Measurements from ENCODE around the gene AMACR.

The AMACR gene

DNA sequence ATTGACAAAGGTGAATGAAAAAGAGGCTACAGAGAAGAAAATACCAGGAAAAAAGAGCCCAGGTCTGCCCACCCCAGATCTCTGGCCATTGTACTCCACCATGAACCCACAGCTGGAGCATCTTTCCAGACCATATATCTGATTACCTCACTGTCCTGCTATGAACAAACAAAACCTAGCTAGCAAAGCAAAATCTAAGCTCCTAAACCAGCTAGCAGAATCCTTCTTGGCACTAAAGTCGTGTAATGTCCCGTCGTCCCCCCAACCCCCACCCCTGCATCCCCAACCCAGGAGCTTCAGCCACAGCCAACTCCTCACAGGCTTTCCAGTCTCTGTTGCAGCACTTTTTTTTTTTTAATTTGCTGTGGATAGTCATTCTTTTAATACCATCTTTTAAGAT lies 32.6 kb upstream of the AMACR start:
- Histone ChIP-seq H3K23ac (ENCODE audit: low read length) (no peak overlapping the region), H3K27ac (ENCODE audit: low read depth, low read length) (no peak overlapping the region), H3K27me3 (ENCODE audit: insufficient read depth, low read length, poor library complexity) (no peaks in the 10 kb centered on the region), H2BK15ac (replicated peaks; ENCODE audit: low read depth) (no peak overlapping the region), H2AK5ac (ENCODE audit: low read length) (no peak overlapping the region), H3K79me1 (ENCODE audit: low read length) (no peaks in the 10 kb centered on the region), H3K9ac (ENCODE audit: low read length) (no peak overlapping the region), H2BK120ac (ENCODE audit: low read depth, low read length) (no peak overlapping the region), H3K79me2 (ENCODE audit: control insufficient read depth, insufficient read depth, low read length) (no peaks in the 10 kb centered on the region), H3K18ac (ENCODE audit: low read length) (no peak overlapping the region), H3K4ac (ENCODE audit: low read depth, low read length) (no peak overlapping the region), H2BK5ac (ENCODE audit: low read length) (no peak overlapping the region), H3K56ac (ENCODE audit: low read length) (no peak overlapping the region), H4K8ac (ENCODE audit: low read depth, low read length) (no peak overlapping the region), H3K36me3 (ENCODE audit: control insufficient read depth, insufficient read depth, low read length) (no peaks in the 10 kb centered on the region), H4K5ac (ENCODE audit: low read length) (no peak overlapping the region), H3K4me1 (ENCODE audit: control insufficient read depth, low read depth, low read length) (no peaks in the 10 kb centered on the region), H3K4me2 (ENCODE audit: low read length) (no peak overlapping the region), H3K4me3 (ENCODE audit: low read length) (no peak overlapping the region)
- DNase-seq: no peak
- WGBS (ENCODE audit: extremely low coverage, insufficient coverage, low lambda C conversion rate): no CpG with 5 or more reads among the region's 3 CpGs

DNA sequence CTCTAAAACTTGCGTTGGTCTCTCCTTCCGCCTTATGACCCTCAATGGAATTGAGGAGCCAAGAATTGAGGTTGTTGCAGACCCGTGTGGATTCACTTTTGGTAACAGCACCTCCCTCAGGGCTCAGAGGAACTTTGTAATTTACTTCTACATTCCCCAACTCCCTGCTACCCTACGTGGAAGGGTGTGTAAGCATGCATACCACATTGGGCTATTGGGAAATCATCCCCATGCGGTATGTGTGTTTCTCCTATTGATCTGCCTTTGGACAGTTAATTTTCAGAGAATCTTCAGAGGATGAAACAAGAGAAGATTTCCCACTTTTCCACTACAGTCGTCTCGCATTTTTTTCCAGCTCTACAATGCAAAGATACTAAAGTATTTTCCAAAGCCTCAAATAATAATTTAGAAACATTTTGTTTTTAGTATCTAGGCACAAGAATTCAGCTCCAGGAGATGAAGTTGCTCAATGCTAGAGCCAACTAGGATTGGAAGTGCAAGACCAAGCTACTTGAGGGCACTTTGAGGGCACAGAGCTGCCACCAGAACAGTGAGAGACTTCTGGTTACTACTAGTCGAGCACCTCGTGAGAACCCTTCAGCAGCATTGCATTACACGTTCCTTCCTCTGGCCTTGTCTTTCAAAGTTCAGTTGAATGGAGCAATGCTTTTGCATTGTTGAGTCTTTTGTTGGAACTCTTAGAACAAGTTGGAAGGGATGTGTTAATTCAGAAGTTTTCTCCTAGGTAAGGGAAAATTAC lies 31.7 kb upstream of the AMACR start:
- Histone ChIP-seq H3K79me2 (ENCODE audit: control insufficient read depth, insufficient read depth, low read length) (no peaks in the 10 kb centered on the region), H4K5ac (ENCODE audit: low read length) (no peak overlapping the region), H4K8ac (ENCODE audit: low read depth, low read length) (no peak overlapping the region), H3K36me3 (ENCODE audit: control insufficient read depth, insufficient read depth, low read length) (no peaks in the 10 kb centered on the region), H3K4me1 (ENCODE audit: control insufficient read depth, low read depth, low read length) (no peaks in the 10 kb centered on the region), H3K56ac (ENCODE audit: low read length) (no peak overlapping the region), H3K79me1 (ENCODE audit: low read length) (no peaks in the 10 kb centered on the region), H3K18ac (ENCODE audit: low read length) (no peak overlapping the region), H2BK120ac (ENCODE audit: low read depth, low read length) (no peak overlapping the region), H2BK5ac (ENCODE audit: low read length) (no peak overlapping the region), H3K4me2 (ENCODE audit: low read length) (no peak overlapping the region), H3K4ac (ENCODE audit: low read depth, low read length) (no peak overlapping the region), H3K27me3 (ENCODE audit: insufficient read depth, low read length, poor library complexity) (no peaks in the 10 kb centered on the region), H2AK5ac (ENCODE audit: low read length) (no peak overlapping the region), H2BK15ac (replicated peaks; ENCODE audit: low read depth) (no peak overlapping the region), H3K4me3 (ENCODE audit: low read length) (no peak overlapping the region), H3K27ac (ENCODE audit: low read depth, low read length) (no peak overlapping the region), H3K23ac (ENCODE audit: low read length) (no peak overlapping the region), H3K9ac (ENCODE audit: low read length) (no peak overlapping the region)
- no peak for DNase-seq
- WGBS (ENCODE audit: extremely low coverage, insufficient coverage, low lambda C conversion rate): no CpG with 5 or more reads among the region's 10 CpGs

DNA sequence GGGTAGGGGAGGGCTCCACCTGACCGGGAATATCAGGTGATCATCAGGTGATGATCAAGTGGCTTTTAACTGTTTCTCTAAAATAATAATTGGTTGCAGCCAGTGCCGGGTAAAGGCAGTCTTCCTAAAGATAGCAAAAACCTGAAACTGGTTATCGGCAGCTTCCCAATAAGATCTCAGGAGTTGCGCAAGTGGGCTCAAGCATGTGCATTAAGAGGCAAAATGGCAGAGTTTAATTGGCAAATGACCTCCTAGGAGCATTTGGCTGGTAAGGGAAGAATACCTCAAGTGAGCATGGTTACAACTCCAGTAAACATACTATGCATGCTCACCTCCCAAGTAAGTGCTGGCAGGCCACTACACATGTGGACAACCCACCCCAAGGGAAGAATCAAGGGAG lies 31.0 kb upstream of the AMACR start:
- H3K79me1 ChIP-seq (ENCODE audit: low read length): no peaks in the 10 kb centered on the region

DNA sequence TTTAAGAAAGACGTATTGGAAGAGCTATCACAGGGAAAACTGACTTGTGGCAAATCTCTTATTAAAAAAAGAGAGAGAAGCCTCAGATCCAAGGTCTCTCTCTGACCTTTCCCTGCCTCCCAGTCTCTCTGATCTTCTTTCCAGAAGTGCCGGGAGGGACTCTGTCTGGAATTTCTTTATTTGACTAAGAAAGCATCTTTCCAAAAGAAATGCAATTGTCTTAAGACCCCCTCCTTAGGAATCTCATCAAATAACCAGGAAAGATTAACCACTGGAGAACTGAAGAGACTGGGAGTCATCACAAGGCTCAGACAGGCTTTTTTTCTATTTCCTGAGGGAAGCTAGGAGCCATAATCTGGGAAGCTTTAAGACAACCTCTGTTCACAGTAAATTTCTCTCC lies 30.5 kb upstream of the AMACR start:
- no peak overlapping the region for H3K18ac ChIP-seq (ENCODE audit: low read length)
- H4K8ac ChIP-seq (ENCODE audit: low read depth, low read length): no peak overlapping the region
- H3K9ac ChIP-seq (ENCODE audit: low read length): no peak overlapping the region
- no peak overlapping the region for H3K4me2 ChIP-seq (ENCODE audit: low read length)
- H4K5ac ChIP-seq (ENCODE audit: low read length): no peak overlapping the region
- DNase-seq: no peak
- no peak overlapping the region for H2BK120ac ChIP-seq (ENCODE audit: low read depth, low read length)
- no peak overlapping the region for H3K4me3 ChIP-seq (ENCODE audit: low read length)
- no peak overlapping the region for H3K27ac ChIP-seq (ENCODE audit: low read depth, low read length)
- H3K36me3 ChIP-seq (ENCODE audit: control insufficient read depth, insufficient read depth, low read length): no peaks in the 10 kb centered on the region
- H3K4me1 ChIP-seq (ENCODE audit: control insufficient read depth, low read depth, low read length): no peaks in the 10 kb centered on the region
- no peak overlapping the region for H3K4ac ChIP-seq (ENCODE audit: low read depth, low read length)
- no peaks in the 10 kb centered on the region for H3K79me2 ChIP-seq (ENCODE audit: control insufficient read depth, insufficient read depth, low read length)
- H3K23ac ChIP-seq (ENCODE audit: low read length): no peak overlapping the region
- WGBS (ENCODE audit: extremely low coverage, insufficient coverage, low lambda C conversion rate): no CpG with 5 or more reads among the region's 2 CpGs
- H2AK5ac ChIP-seq (ENCODE audit: low read length): no peak overlapping the region
- H3K56ac ChIP-seq (ENCODE audit: low read length): no peak overlapping the region
- no peak overlapping the region for H2BK15ac ChIP-seq (replicated peaks; ENCODE audit: low read depth)
- H2BK5ac ChIP-seq (ENCODE audit: low read length): no peak overlapping the region
- no peaks in the 10 kb centered on the region for H3K27me3 ChIP-seq (ENCODE audit: insufficient read depth, low read length, poor library complexity)
- no peaks in the 10 kb centered on the region for H3K79me1 ChIP-seq (ENCODE audit: low read length)

More for the DNA sequence above, 31.0 kb upstream of the AMACR start:
- Histone ChIP-seq H2BK120ac (ENCODE audit: low read depth, low read length) (no peak overlapping the region), H3K4me1 (ENCODE audit: control insufficient read depth, low read depth, low read length) (no peaks in the 10 kb centered on the region), H3K9ac (ENCODE audit: low read length) (no peak overlapping the region), H3K56ac (ENCODE audit: low read length) (no peak overlapping the region), H3K36me3 (ENCODE audit: control insufficient read depth, insufficient read depth, low read length) (no peaks in the 10 kb centered on the region), H3K79me2 (ENCODE audit: control insufficient read depth, insufficient read depth, low read length) (no peaks in the 10 kb centered on the region), H2AK5ac (ENCODE audit: low read length) (no peak overlapping the region), H3K23ac (ENCODE audit: low read length) (no peak overlapping the region), H4K8ac (ENCODE audit: low read depth, low read length) (no peak overlapping the region), H3K4ac (ENCODE audit: low read depth, low read length) (no peak overlapping the region), H4K5ac (ENCODE audit: low read length) (no peak overlapping the region), H3K27me3 (ENCODE audit: insufficient read depth, low read length, poor library complexity) (no peaks in the 10 kb centered on the region), H3K4me2 (ENCODE audit: low read length) (no peak overlapping the region), H3K4me3 (ENCODE audit: low read length) (no peak overlapping the region), H3K18ac (ENCODE audit: low read length) (no peak overlapping the region), H2BK5ac (ENCODE audit: low read length) (no peak overlapping the region), H2BK15ac (replicated peaks; ENCODE audit: low read depth) (no peak overlapping the region), H3K27ac (ENCODE audit: low read depth, low read length) (no peak overlapping the region)
- WGBS (ENCODE audit: extremely low coverage, insufficient coverage, low lambda C conversion rate): no CpG with 5 or more reads among the region's 4 CpGs
- DNase-seq: no peak

DNA sequence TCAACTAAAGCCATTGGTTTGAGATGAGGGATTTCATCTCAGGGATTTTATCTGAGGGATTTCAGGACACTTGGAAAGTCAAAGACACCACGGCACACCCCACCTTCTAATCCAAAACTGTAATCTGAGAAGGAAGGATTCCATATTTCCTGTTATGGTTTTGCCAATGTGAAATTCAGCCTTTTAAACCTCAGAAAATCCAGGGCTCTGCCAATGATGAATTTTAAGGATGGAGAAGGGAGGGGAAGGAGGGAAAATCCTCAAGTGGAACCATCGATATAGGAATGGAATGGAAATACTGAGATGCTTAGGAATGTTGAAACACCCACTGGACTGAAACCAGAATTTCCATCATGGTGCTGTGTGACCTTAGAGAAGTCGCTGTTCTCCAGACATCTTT lies 29.9 kb upstream of the AMACR start:
- no peaks in the 10 kb centered on the region for H3K36me3 ChIP-seq (ENCODE audit: control insufficient read depth, insufficient read depth, low read length)
- no peak overlapping the region for H2BK5ac ChIP-seq (ENCODE audit: low read length)
- H4K8ac ChIP-seq (ENCODE audit: low read depth, low read length): no peak overlapping the region
- no peaks in the 10 kb centered on the region for H3K27me3 ChIP-seq (ENCODE audit: insufficient read depth, low read length, poor library complexity)
- no peak overlapping the region for H3K56ac ChIP-seq (ENCODE audit: low read length)
- H3K23ac ChIP-seq (ENCODE audit: low read length): no peak overlapping the region
- no peak overlapping the region for H3K4me3 ChIP-seq (ENCODE audit: low read length)
- H3K27ac ChIP-seq (ENCODE audit: low read depth, low read length): no peak overlapping the region
- no peak overlapping the region for H3K18ac ChIP-seq (ENCODE audit: low read length)
- no peak overlapping the region for H2BK120ac ChIP-seq (ENCODE audit: low read depth, low read length)
- H4K5ac ChIP-seq (ENCODE audit: low read length): no peak overlapping the region
- H2BK15ac ChIP-seq (replicated peaks; ENCODE audit: low read depth): no peak overlapping the region
- no peak overlapping the region for H3K9ac ChIP-seq (ENCODE audit: low read length)
- no peak overlapping the region for H3K4me2 ChIP-seq (ENCODE audit: low read length)
- H3K4ac ChIP-seq (ENCODE audit: low read depth, low read length): no peak overlapping the region
- H3K79me2 ChIP-seq (ENCODE audit: control insufficient read depth, insufficient read depth, low read length): no peaks in the 10 kb centered on the region
- DNase-seq: no peak
- H3K4me1 ChIP-seq (ENCODE audit: control insufficient read depth, low read depth, low read length): no peaks in the 10 kb centered on the region
- WGBS (ENCODE audit: extremely low coverage, insufficient coverage, low lambda C conversion rate): no CpG with 5 or more reads among the region's 3 CpGs
- H3K79me1 ChIP-seq (ENCODE audit: low read length): no peaks in the 10 kb centered on the region
- no peak overlapping the region for H2AK5ac ChIP-seq (ENCODE audit: low read length)

DNA sequence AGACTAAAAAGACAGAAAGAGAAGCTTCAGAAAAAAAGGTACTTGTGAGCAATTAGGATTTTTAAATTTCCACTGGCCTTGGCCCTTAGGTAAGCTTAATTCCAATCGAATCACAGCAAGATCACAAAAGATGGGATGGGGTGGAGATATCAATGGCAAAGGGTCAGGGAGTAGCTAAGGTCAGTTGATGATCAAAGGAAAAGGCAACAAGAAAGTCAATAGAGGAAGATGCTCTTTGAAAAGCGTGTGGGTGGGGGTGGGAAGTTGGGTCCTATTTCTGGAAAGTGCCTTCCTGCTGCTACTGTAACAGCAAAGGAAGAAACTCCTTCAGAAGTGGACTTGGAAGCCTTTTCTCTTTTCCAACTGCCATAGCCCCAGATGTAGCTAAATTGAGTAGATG lies 27.9 kb upstream of the AMACR start:
- no peak for DNase-seq
- Histone ChIP-seq H2AK5ac (ENCODE audit: low read length) (no peak overlapping the region), H3K27me3 (ENCODE audit: insufficient read depth, low read length, poor library complexity) (no peaks in the 10 kb centered on the region), H3K23ac (ENCODE audit: low read length) (no peak overlapping the region), H3K27ac (ENCODE audit: low read depth, low read length) (no peak overlapping the region), H3K79me2 (ENCODE audit: control insufficient read depth, insufficient read depth, low read length) (no peaks in the 10 kb centered on the region), H4K5ac (ENCODE audit: low read length) (no peak overlapping the region), H2BK5ac (ENCODE audit: low read length) (no peak overlapping the region), H3K56ac (ENCODE audit: low read length) (no peak overlapping the region), H3K4me1 (ENCODE audit: control insufficient read depth, low read depth, low read length) (no peaks in the 10 kb centered on the region), H3K4ac (ENCODE audit: low read depth, low read length) (no peak overlapping the region), H3K36me3 (ENCODE audit: control insufficient read depth, insufficient read depth, low read length) (no peaks in the 10 kb centered on the region), H2BK15ac (replicated peaks; ENCODE audit: low read depth) (no peak overlapping the region), H3K4me2 (ENCODE audit: low read length) (no peak overlapping the region), H3K4me3 (ENCODE audit: low read length) (no peak overlapping the region), H3K18ac (ENCODE audit: low read length) (no peak overlapping the region), H2BK120ac (ENCODE audit: low read depth, low read length) (no peak overlapping the region), H3K79me1 (ENCODE audit: low read length) (no peaks in the 10 kb centered on the region), H4K8ac (ENCODE audit: low read depth, low read length) (no peak overlapping the region), H3K9ac (ENCODE audit: low read length) (no peak overlapping the region)
- no CpG with 5 or more reads among the region's 2 CpGs for WGBS (ENCODE audit: extremely low coverage, insufficient coverage, low lambda C conversion rate)
